ENCODE measurements around the gene PIP5KL1.
A peak's percentile ranks its signal among the peaks of the same experiment; 100 is the strongest.

- TF ChIP-seq CTCF (optimal IDR thresholded peaks at IDR 0.05 in 1 of 3, IDR thresholded peaks at IDR 0.05 in 1 of 3, conservative IDR thresholded peaks at IDR 0.05 in 1 of 3; ENCODE audit: extremely low read depth in 1 of 3, insufficient read depth in 2 of 3, low read length in 3 of 3) (peak in 2 of 3 experiments; percentile 87 to 95), EZH2 (IDR thresholded peaks at IDR 0.05; ENCODE audit: low read length) (no peak)
These were observed 13.2 kb upstream of the PIP5KL1 start for GRCh38 chr9:127943731-127944144.

Measured in keratinocyte (primary cell).